Parietal lobe (tissue), 2 donors: ENCODE results near the gene CTSH. TPM values are rescaled to one million over a fixed set of nuclear protein-coding genes. Genes with fewer than 3 reads are reported as not detected.

Source experiments
- small RNA-seq: library from RNA; depleted of rRNA; stranded (forward); fragments of <200 nt; gene quantifications from one replicate; pipeline ENCODE3, GENCODE V24; 2014; ENCODE audit warnings: low replicate concordance
- total RNA-seq: library from RNA; depleted of rRNA; stranded (reverse); fragments of >200 nt; gene quantifications from one replicate; pipeline ENCODE4 v1.2.3, GENCODE V29; 2014

CTSH gene, protein sequence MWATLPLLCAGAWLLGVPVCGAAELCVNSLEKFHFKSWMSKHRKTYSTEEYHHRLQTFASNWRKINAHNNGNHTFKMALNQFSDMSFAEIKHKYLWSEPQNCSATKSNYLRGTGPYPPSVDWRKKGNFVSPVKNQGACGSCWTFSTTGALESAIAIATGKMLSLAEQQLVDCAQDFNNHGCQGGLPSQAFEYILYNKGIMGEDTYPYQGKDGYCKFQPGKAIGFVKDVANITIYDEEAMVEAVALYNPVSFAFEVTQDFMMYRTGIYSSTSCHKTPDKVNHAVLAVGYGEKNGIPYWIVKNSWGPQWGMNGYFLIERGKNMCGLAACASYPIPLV
- 12.5 TPM for total RNA-seq

DNA sequence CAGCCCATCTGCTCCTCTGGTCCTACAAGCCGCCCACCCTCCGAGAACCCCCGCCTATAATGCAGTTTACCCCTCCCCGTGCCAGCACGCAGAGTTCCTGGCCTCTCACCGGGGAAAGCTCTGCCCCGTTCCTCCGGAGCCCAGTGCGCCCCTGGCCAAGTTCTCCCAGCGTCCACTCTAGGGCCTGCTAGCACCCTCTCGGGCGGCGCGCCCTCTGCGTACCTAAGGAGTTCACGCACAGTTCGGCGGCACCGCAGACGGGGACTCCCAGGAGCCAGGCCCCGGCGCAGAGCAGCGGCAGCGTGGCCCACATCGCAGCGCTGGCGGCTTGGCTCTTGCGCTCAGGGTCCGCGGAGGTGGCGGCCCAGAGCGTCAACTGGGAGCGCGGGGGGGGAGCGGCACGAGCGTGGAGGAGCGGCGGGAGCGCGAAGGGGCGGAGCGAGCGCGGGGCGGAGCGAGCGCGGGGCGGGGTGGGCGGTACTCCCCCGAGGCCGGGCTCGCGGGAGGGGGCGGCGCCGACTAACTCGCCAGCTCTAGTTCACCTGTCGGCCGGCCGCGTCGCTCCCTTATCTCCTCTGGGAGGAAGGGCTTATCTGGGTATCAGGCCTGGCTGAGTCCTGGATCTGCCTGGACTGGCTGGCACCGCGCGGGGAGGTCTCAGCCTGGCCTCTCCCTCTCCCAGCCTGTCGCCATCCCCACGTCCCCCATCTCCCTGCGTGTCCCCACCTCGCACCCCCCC lies at the start of gene CTSH:
Gene CTSH (minus strand): TSS at position 378 of the 739 bp plus-strand sequence. CDS start 65 bp downstream, at position 313.

DNA sequence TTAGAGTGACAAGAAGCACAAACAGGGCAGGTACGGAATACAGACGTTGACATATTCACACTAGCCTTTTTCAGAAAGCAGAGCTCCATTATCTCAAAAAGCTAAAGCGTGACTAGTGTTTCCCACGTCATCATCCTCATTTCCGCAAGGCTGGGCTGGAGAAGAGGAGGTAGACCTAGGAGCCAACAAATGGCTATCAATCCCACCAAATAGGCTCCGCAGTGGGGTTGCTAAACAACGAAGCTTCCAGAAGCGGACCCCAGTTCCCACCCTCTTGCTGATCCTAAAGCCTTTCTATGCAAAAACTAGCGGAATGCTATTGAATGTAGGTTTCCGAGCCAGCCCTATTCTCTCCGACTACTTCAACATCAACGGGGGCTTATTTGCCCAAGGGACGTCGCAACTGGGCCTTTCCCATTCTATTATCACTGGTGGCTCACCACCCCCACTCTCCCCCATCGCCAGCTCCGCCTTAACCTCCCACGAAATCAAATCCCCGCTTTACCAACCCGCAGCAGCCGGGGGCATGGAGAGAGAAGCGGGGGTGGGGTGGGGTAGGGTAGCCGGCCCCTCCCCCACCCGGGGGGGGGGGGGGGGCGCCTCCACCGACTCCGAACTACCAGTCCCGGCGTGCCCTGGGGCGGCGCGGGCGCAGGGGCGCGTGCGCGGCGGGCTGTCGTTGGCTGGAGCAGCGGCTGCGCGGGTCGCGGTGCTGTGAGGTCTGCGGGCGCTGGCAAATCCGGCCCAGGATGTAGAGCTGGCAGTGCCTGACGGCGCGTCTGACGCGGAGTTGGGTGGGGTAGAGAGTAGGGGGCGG lies 72.5 kb downstream of the CTSH start, which contains the start of gene MORF4L1:
Gene MORF4L1 (plus strand): TSS at position 736 of the 817 bp plus-strand sequence. CDS start 128 bp downstream, outside the sequence.

Small RNA genes lying within 50 kb of the gene (small RNA-seq; reads per million reads assigned to genes)
- gene RNU6-415P: not detected

Other genes with a start within 250 kb of the CTSH start
- 26.3 TPM for gene ADAMTS7, start 133.6 kb downstream of the CTSH start, total RNA-seq
- gene MORF4L1, start 72.2 kb downstream of the CTSH start, total RNA-seq: 634 TPM
- 8.5 TPM for gene RASGRF1, start 145.7 kb upstream of the CTSH start, total RNA-seq